ENCODE data around the gene TSHZ3. TPM values are rescaled to one million over a fixed set of nuclear protein-coding genes. Genes with fewer than 3 reads are reported as not detected.

The TSHZ3 gene
- total RNA-seq, 1 donor: 7.6 TPM

DNA sequence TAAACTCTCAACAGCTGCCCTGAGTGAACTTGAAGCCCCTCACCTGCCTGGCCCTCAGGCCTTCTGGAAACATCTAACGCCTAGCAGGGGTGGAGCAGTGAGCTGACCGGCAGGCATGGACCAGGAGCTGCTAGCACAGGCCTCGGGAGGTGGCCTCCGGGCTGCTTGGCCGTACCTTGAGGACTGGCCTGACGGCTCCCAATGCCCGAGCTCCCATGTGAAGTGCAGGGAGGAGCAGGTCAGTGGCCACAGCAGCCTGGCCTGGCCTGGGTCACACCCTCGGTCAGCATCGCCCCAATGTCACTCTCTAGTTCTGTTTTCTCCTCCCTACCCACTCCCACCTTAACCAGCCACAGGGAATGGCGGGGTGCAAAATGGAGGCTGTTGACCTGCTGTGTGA, 19.0 kb downstream of the TSHZ3 start:
- DNase-seq (ENCODE audit: insufficient read length, low spot score, missing footprints): no peak
- peaks cover 20% of the 10 kb centered on the region for H4K20me1 ChIP-seq (ENCODE audit: insufficient read depth, low read length)
- H3K27ac ChIP-seq (ENCODE audit: low read depth, low read length): no peak overlapping the region
- H3K27me3 ChIP-seq (ENCODE audit: insufficient read depth, low read length): no peaks in the 10 kb centered on the region
- no peak overlapping the region for H3K4me2 ChIP-seq (ENCODE audit: insufficient read depth, low read length)
- no peak overlapping the region for H3K4me3 ChIP-seq (ENCODE audit: insufficient read depth, low read length)
- no peak overlapping the region for H2AFZ ChIP-seq (ENCODE audit: low read length)
- H3K9me3 ChIP-seq (ENCODE audit: low read depth, low read length): no peaks in the 10 kb centered on the region
- H3K36me3 ChIP-seq (ENCODE audit: insufficient read depth, low read length): no peaks in the 10 kb centered on the region
- TF ChIP-seq, protein P1, sequence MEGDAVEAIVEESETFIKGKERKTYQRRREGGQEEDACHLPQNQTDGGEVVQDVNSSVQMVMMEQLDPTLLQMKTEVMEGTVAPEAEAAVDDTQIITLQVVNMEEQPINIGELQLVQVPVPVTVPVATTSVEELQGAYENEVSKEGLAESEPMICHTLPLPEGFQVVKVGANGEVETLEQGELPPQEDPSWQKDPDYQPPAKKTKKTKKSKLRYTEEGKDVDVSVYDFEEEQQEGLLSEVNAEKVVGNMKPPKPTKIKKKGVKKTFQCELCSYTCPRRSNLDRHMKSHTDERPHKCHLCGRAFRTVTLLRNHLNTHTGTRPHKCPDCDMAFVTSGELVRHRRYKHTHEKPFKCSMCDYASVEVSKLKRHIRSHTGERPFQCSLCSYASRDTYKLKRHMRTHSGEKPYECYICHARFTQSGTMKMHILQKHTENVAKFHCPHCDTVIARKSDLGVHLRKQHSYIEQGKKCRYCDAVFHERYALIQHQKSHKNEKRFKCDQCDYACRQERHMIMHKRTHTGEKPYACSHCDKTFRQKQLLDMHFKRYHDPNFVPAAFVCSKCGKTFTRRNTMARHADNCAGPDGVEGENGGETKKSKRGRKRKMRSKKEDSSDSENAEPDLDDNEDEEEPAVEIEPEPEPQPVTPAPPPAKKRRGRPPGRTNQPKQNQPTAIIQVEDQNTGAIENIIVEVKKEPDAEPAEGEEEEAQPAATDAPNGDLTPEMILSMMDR (IDR thresholded peaks at IDR 0.05; ENCODE audit: extremely low read depth, low read depth, low read length): no peak
- H3K4me1 ChIP-seq (ENCODE audit: insufficient read depth, low read length): peaks cover 37% of the 10 kb centered on the region
- peaks cover 90% of the 10 kb centered on the region for H3K79me2 ChIP-seq (ENCODE audit: insufficient read depth, low read length)

GRCh38 chr19:31329819-31330218, 19.4 kb downstream of the TSHZ3 start:
- Histone ChIP-seq H3K4me3 (ENCODE audit: insufficient read depth, low read length) (no peak overlapping the region), H3K4me2 (ENCODE audit: insufficient read depth, low read length) (no peak overlapping the region), H3K27me3 (ENCODE audit: insufficient read depth, low read length) (no peaks in the 10 kb centered on the region), H2AFZ (ENCODE audit: low read length) (no peak overlapping the region), H3K79me2 (ENCODE audit: insufficient read depth, low read length) (peaks cover 91% of the 10 kb centered on the region), H3K4me1 (ENCODE audit: insufficient read depth, low read length) (peaks cover 33% of the 10 kb centered on the region), H4K20me1 (ENCODE audit: insufficient read depth, low read length) (peaks cover 20% of the 10 kb centered on the region), H3K9me3 (ENCODE audit: low read depth, low read length) (no peaks in the 10 kb centered on the region), H3K36me3 (ENCODE audit: insufficient read depth, low read length) (no peaks in the 10 kb centered on the region), H3K27ac (ENCODE audit: low read depth, low read length) (peak overlapping the region; percentile 36)
- TF ChIP-seq, protein P1 (IDR thresholded peaks at IDR 0.05; ENCODE audit: extremely low read depth, low read depth, low read length): no peak
- no peak for DNase-seq (ENCODE audit: insufficient read length, low spot score, missing footprints)

DNA sequence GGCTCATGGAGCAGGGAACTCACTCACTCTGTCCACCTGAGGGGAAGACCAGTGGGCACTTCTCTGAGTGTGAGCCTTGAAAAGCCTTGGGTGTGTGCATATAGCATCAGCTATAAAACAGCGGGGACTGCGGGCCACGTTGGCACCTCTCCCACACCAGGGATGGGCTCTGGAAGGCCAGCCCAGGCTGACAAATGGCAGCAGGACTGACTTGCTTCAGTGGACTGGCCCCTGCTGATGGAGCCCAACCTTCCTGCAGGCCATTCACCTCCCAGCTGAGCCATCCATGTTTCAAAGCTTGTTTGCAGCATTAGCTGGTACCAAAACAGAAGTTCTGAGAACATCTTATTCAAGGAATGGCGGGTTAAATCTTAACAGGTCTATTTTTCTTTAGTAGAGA, 21.0 kb downstream of the TSHZ3 start:
- no peaks in the 10 kb centered on the region for H3K9me3 ChIP-seq (ENCODE audit: low read depth, low read length)
- H3K4me3 ChIP-seq (ENCODE audit: insufficient read depth, low read length): no peak overlapping the region
- TF ChIP-seq, protein P1 (IDR thresholded peaks at IDR 0.05; ENCODE audit: extremely low read depth, low read depth, low read length): no peak
- H4K20me1 ChIP-seq (ENCODE audit: insufficient read depth, low read length): peaks cover 32% of the 10 kb centered on the region
- H3K79me2 ChIP-seq (ENCODE audit: insufficient read depth, low read length): peaks cover 99% of the 10 kb centered on the region
- no peak overlapping the region for H3K27ac ChIP-seq (ENCODE audit: low read depth, low read length)
- peaks cover 17% of the 10 kb centered on the region for H3K4me1 ChIP-seq (ENCODE audit: insufficient read depth, low read length)
- no peak for DNase-seq (ENCODE audit: insufficient read length, low spot score, missing footprints)
- no peaks in the 10 kb centered on the region for H3K36me3 ChIP-seq (ENCODE audit: insufficient read depth, low read length)
- no peaks in the 10 kb centered on the region for H3K27me3 ChIP-seq (ENCODE audit: insufficient read depth, low read length)
- H2AFZ ChIP-seq (ENCODE audit: low read length): no peak overlapping the region
- no peak overlapping the region for H3K4me2 ChIP-seq (ENCODE audit: insufficient read depth, low read length)

GRCh38 chr19:31326329-31327028, 22.8 kb downstream of the TSHZ3 start:
- Histone ChIP-seq H3K9me3 (ENCODE audit: low read depth, low read length) (no peaks in the 10 kb centered on the region), H3K27ac (ENCODE audit: low read depth, low read length) (no peak overlapping the region), H4K20me1 (ENCODE audit: insufficient read depth, low read length) (peaks cover 33% of the 10 kb centered on the region), H3K27me3 (ENCODE audit: insufficient read depth, low read length) (no peaks in the 10 kb centered on the region), H3K4me1 (ENCODE audit: insufficient read depth, low read length) (peaks cover 8% of the 10 kb centered on the region), H3K36me3 (ENCODE audit: insufficient read depth, low read length) (no peaks in the 10 kb centered on the region), H2AFZ (ENCODE audit: low read length) (no peak overlapping the region), H3K4me2 (ENCODE audit: insufficient read depth, low read length) (no peak overlapping the region), H3K4me3 (ENCODE audit: insufficient read depth, low read length) (no peak overlapping the region), H3K79me2 (ENCODE audit: insufficient read depth, low read length) (peaks cover 97% of the 10 kb centered on the region)
- TF ChIP-seq, protein P1 (IDR thresholded peaks at IDR 0.05; ENCODE audit: extremely low read depth, low read depth, low read length): no peak
- no peak for DNase-seq (ENCODE audit: insufficient read length, low spot score, missing footprints)

All from osteoblast (primary cell).